H1 (cell line): ENCODE measurements around the gene ARHGAP24. TPM values are rescaled to one million over a fixed set of nuclear protein-coding genes. Genes with fewer than 3 reads are reported as not detected.

Experiments used
- CTCF ChIA-PET: fragments of 300-600 bp; sonication (Branson Sonifier 250); formaldehyde crosslinking; loops from one replicate; lab custom pipeline; 2021; ENCODE audit not compliant: partially characterized antibody; lab: Charles Lee
- POLR2A ChIA-PET: fragments of 300-600 bp; sonication (Branson Sonifier 250); formaldehyde crosslinking; loops from one replicate; lab custom pipeline; 2021; ENCODE audit warnings: inconsistent platforms; ENCODE audit not compliant: partially characterized antibody; lab: Charles Lee
- DNase-seq, 2 experiments: peaks; one replicate each; pipeline versions ENCODE4 v3.0.0 to v3.0.0-alpha.2; 2010 to 2022; ENCODE audit warnings: low spot score in 2 of 2, low read depth in 1 of 2, mixed read lengths in 1 of 2
- FAIRE-seq: peaks from 2 replicates; lab custom pipeline; 2011; peaks lifted over from hg19 to GRCh38; lab: Jason Lieb, UNC
- H2AFZ ChIP-seq: 2 replicates; pipeline ENCODE4 v1.8.1; 2012; ENCODE audit warnings: low read length, inconsistent platforms
- H2AK5ac ChIP-seq: 2 replicates; pipeline ENCODE4 v1.6.1; 2013; ENCODE audit warnings: low read depth, low read length
- H2BK120ac ChIP-seq: replicated peaks from 2 replicates; pipeline ENCODE3; 2013; ENCODE audit warnings: low read depth, low read length, inconsistent platforms
- H2BK12ac ChIP-seq: 2 replicates; pipeline ENCODE4 v1.6.1; 2013; ENCODE audit warnings: low read depth, low read length
- H2BK15ac ChIP-seq: 2 replicates; pipeline ENCODE4 v1.6.1; 2013; ENCODE audit warnings: low read length
- H2BK20ac ChIP-seq: 2 replicates; pipeline ENCODE4 v1.6.1; 2013; ENCODE audit warnings: low read length
- H2BK5ac ChIP-seq: 2 replicates; pipeline ENCODE4 v1.6.1; 2013; ENCODE audit warnings: low read depth, low read length
- H3K14ac ChIP-seq: 2 replicates; pipeline ENCODE4 v1.6.1; 2013; ENCODE audit warnings: inconsistent platforms; ENCODE audit not compliant: insufficient read length
- H3K18ac ChIP-seq: 2 replicates; pipeline ENCODE4 v1.6.1; 2013; ENCODE audit warnings: low read length; ENCODE audit errors: extremely low read depth
- H3K23ac ChIP-seq: 2 replicates; pipeline ENCODE4 v1.6.1; 2013; ENCODE audit warnings: inconsistent platforms; ENCODE audit not compliant: insufficient read length
- H3K23me2 ChIP-seq: 2 replicates; pipeline ENCODE4 v1.6.1; 2013; ENCODE audit warnings: low read depth, low read length
- H3K27ac ChIP-seq: 2 replicates; pipeline ENCODE4 v1.6.1; 2011; ENCODE audit warnings: low read depth, low read length, inconsistent platforms
- H3K27me3 ChIP-seq, 4 experiments: replicated peaks in 1 of 4; 1 replicate in 1 of 4; 2 replicates in 3 of 4; pipeline versions ENCODE4 v1.6.1 to v1.8.1; 2011 to 2013; ENCODE audit warnings: low read length in 3 of 4, mild to moderate bottlenecking in 3 of 4, inconsistent platforms in 2 of 4, mixed read lengths in 2 of 4, moderate library complexity in 1 of 4; ENCODE audit not compliant: control insufficient read depth in 3 of 4, insufficient read depth in 3 of 4; ENCODE audit errors: extremely low read depth in 1 of 4
- H3K36me3 ChIP-seq, 4 experiments: 2 replicates each; pipeline versions ENCODE4 v1.6.1 to v1.8.1; 2011 to 2013; ENCODE audit warnings: mild to moderate bottlenecking in 4 of 4, low read length in 3 of 4, moderate library complexity in 2 of 4, control low read depth in 1 of 4, inconsistent platforms in 1 of 4; ENCODE audit not compliant: insufficient read depth in 4 of 4, control insufficient read depth in 2 of 4
- H3K4ac ChIP-seq: replicated peaks from 2 replicates; pipeline ENCODE3; 2013; ENCODE audit warnings: low read length, low read depth, mixed read lengths, inconsistent platforms; ENCODE audit not compliant: insufficient read length
- H3K4me1 ChIP-seq, 4 experiments: replicated peaks in 1 of 4; 1 replicate in 1 of 4; 2 replicates in 3 of 4; pipeline versions ENCODE4 v1.6.1 to v1.8.1; 2011 to 2013; ENCODE audit warnings: low read length in 3 of 4, inconsistent platforms in 2 of 4, mixed read lengths in 1 of 4; ENCODE audit not compliant: insufficient read depth in 4 of 4, control insufficient read depth in 3 of 4
- H3K4me2 ChIP-seq, 2 experiments: 2 replicates each; pipeline versions ENCODE4 v1.6.1 to v1.8.1; 2011 to 2013; ENCODE audit warnings: low read depth in 2 of 2, low read length in 2 of 2, control low read depth in 1 of 2, inconsistent platforms in 1 of 2, mild to moderate bottlenecking in 1 of 2; ENCODE audit not compliant: insufficient read depth in 1 of 2
- H3K4me3 ChIP-seq, 4 experiments: fragments of 200-600, 300-600 bp in 1 of 4; sonication (generic), shearing (Covaris generic), sonication (Bioruptor Twin) in 1 of 4; 2 replicates each; pipeline versions ENCODE4 v1.5.1 to v1.8.1; 2011 to 2016; ENCODE audit warnings: low read length in 4 of 4, low read depth in 3 of 4, control low read depth in 2 of 4, inconsistent platforms in 2 of 4, mild to moderate bottlenecking in 2 of 4, mixed read lengths in 1 of 4, moderate library complexity in 1 of 4; ENCODE audit not compliant: insufficient read depth in 2 of 4; ENCODE audit errors: extremely low read depth in 1 of 4
- H3K56ac ChIP-seq: replicated peaks from 2 replicates; pipeline ENCODE3; 2013; ENCODE audit warnings: low read depth, mild to moderate bottlenecking, mixed read lengths, low read length, inconsistent platforms; ENCODE audit not compliant: insufficient read length
- H3K79me1 ChIP-seq: 2 replicates; pipeline ENCODE4 v1.6.1; 2013; ENCODE audit warnings: low read depth, low read length, control low read depth
- H3K79me2 ChIP-seq, 2 experiments: 2 replicates each; pipeline versions ENCODE4 v1.6.1 to v1.8.1; 2012 to 2013; ENCODE audit warnings: low read length in 2 of 2, mild to moderate bottlenecking in 2 of 2, inconsistent platforms in 1 of 2; ENCODE audit not compliant: insufficient read depth in 2 of 2, control insufficient read depth in 1 of 2
- H3K9ac ChIP-seq, 4 experiments: replicated peaks in 1 of 4; 1 replicate in 1 of 4; 2 replicates in 3 of 4; pipeline versions ENCODE4 v1.6.1 to v1.8.1; 2011 to 2013; ENCODE audit warnings: low read depth in 3 of 4, low read length in 3 of 4, control low read depth in 2 of 4, mild to moderate bottlenecking in 2 of 4, moderate library complexity in 2 of 4, inconsistent platforms in 1 of 4; ENCODE audit errors: extremely low read depth in 1 of 4
- H3K9me3 ChIP-seq, 2 experiments: 2 replicates each; pipeline versions ENCODE4 v1.6.1 to v1.8.1; 2012 to 2013; ENCODE audit warnings: mild to moderate bottlenecking in 2 of 2, moderate library complexity in 2 of 2, control low read depth in 1 of 2, inconsistent platforms in 1 of 2, low read depth in 1 of 2, low read length in 1 of 2, mixed read lengths in 1 of 2; ENCODE audit not compliant: insufficient read depth in 2 of 2
- H4K20me1 ChIP-seq, 2 experiments: replicated peaks in 1 of 2; 2 replicates each; pipeline versions ENCODE3 to v1.8.1; 2011 to 2013; ENCODE audit warnings: inconsistent platforms in 2 of 2, low read length in 2 of 2, mild to moderate bottlenecking in 1 of 2; ENCODE audit not compliant: insufficient read depth in 2 of 2, control insufficient read depth in 1 of 2
- H4K5ac ChIP-seq: 2 replicates; pipeline ENCODE4 v1.6.1; 2013; ENCODE audit warnings: low read length, low read depth, mixed read lengths, inconsistent platforms; ENCODE audit not compliant: insufficient read length
- H4K8ac ChIP-seq: 2 replicates; pipeline ENCODE4 v1.8.0; 2013; ENCODE audit warnings: mild to moderate bottlenecking, moderate library complexity, low read length, inconsistent platforms; ENCODE audit not compliant: insufficient read depth; ENCODE audit errors: extremely low read depth
- H4K91ac ChIP-seq: replicated peaks from 2 replicates; pipeline ENCODE3; 2013; ENCODE audit warnings: low read length, mixed read lengths, inconsistent platforms; ENCODE audit not compliant: insufficient read length
- BACH1 ChIP-seq: IDR thresholded peaks from 2 replicates; pipeline ENCODE4 v1.6.1; 2012; ENCODE audit warnings: low read length, improper control_type of control experiment
- BCL11A ChIP-seq, 2 experiments: IDR thresholded peaks; one replicate each; pipeline ENCODE4 v1.6.1; 2011; ENCODE audit warnings: low read depth in 2 of 2, low read length in 2 of 2, mild to moderate bottlenecking in 2 of 2
- CHD2 ChIP-seq: IDR thresholded peaks from 2 replicates; pipeline ENCODE4 v1.6.1; 2012; ENCODE audit warnings: low read length, improper control_type of control experiment
- JUND ChIP-seq: IDR thresholded peaks from 2 replicates; pipeline ENCODE4 v1.6.1; 2011; ENCODE audit warnings: mild to moderate bottlenecking, improper control_type of control experiment, low read length
- TBP ChIP-seq: IDR thresholded peaks from 2 replicates; pipeline ENCODE4 v1.6.1; 2011; ENCODE audit warnings: low read depth, low read length, improper control_type of control experiment
- TCF12 ChIP-seq: IDR thresholded peaks from 2 replicates; pipeline ENCODE4 v1.6.1; 2011; ENCODE audit warnings: low read depth, mild to moderate bottlenecking, low read length
- WGBS, 2 experiments: shearing (Covaris generic) in 1 of 2; methylation state at CpG; one replicate each; pipeline versions ENCODE4 v1.1.6 to v1.1.7; 2013 to 2015; ENCODE audit warnings: low lambda C conversion rate in 2 of 2, mixed read lengths in 2 of 2, inconsistent platforms in 1 of 2, low coverage in 1 of 2, missing lambda C conversion rate in 1 of 2; ENCODE audit not compliant: insufficient replicate concordance in 2 of 2, insufficient coverage in 1 of 2, insufficient read length in 1 of 2; ENCODE audit errors: extremely low coverage in 1 of 2, missing lambda C conversion rate in 1 of 2; 5-methylcytosine and 5-hydroxymethylcytosine counted together
- polyA plus RNA-seq, 7 experiments: library from polyadenylated mRNA; depleted of rRNA in 3 of 7; stranded (reverse) in 5 of 7; unstranded in 2 of 7; fragments of >200 nt in 5 of 7; fragments of 200-250 nt in 2 of 7; gene quantifications; 1 replicate in 5 of 7; 2 replicates in 1 of 7; 4 replicates in 1 of 7; pipeline versions ENCODE4 v1.2.1 to v1.2.3, GENCODE V29; 2011 to 2013; ENCODE audit warnings: missing spikeins in 2 of 7, mixed read lengths in 2 of 7
- total RNA-seq: library from RNA; stranded (reverse); fragmentation: NEBNext Ultra II Directional; extraction: Animal tissue kit (Norgen Biotek cat#: 25700); gene quantifications from 2 replicates; pipeline ENCODE4 v1.2.1, GENCODE V29; 2021

Gene ARHGAP24
- total and polyA plus RNA-seq, 2 of the 8 experiments (the other 6 are each of a cell fraction or from before 2014, with no cell fraction given), result 0.08 to 0.50 TPM

DNA sequence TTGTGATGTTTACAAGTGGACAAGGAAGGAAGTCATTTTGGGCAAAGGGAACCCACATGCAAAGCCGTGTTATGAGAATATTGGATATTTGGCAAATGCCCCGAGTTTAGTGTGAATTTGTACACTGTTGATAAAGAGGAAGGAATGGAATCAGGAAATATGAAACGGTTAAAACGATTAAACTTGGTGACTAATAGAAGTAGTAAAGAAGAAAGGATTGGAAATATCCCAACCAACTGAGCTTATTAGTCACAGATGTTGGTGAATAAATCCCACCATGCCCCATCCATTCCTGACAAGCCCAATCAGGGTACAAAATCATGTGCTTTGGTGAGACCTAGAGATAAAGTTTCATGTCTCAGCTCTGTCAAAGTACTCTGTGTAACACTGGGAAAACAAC is 22.0 kb downstream of the ARHGAP24 start:
- H3K56ac ChIP-seq, result no peak overlapping the region
- DNase-seq (no peak), FAIRE-seq (no peak)
- H3K14ac ChIP-seq, result no peak overlapping the region
- no peaks in the 10 kb centered on the region for H3K79me1 ChIP-seq
- no peak overlapping the region for H3K18ac ChIP-seq
- POLR2A ChIA-PET, result no interaction called here
- no peaks in the 10 kb centered on the region for H4K20me1 ChIP-seq
- H2BK12ac ChIP-seq, result no peak overlapping the region
- H3K9ac ChIP-seq, result no peak overlapping the region
- H3K27me3 ChIP-seq, result no peaks in the 10 kb centered on the region
- no peak overlapping the region for H3K4ac ChIP-seq
- H4K8ac ChIP-seq, result no peak overlapping the region
- H2AK5ac ChIP-seq, result no peak overlapping the region
- no peak for TF ChIP-seq BACH1
- no peak for TF ChIP-seq BCL11A (IDR thresholded peaks at IDR 0.05; ENCODE audit: low read depth in 2 of 2, low read length in 2 of 2)
- no peak for TF ChIP-seq JUND
- no peak for TF ChIP-seq TCF12
- TF ChIP-seq TBP, result no peak
- TF ChIP-seq CHD2, result no peak
- TF ChIP-seq, all 59 proteins: peak for 0
- Histone ChIP-seq H2BK15ac (no peak overlapping the region), H4K5ac (no peak overlapping the region), H2BK20ac (no peak overlapping the region), H2BK120ac (no peak overlapping the region), H3K23me2 (no peaks in the 10 kb centered on the region; the same call in 1 of the 2 replicates), H3K36me3 (no peaks in the 10 kb centered on the region), H3K9me3 (no peaks in the 10 kb centered on the region), H3K4me3 (no peak overlapping the region), H4K91ac (no peak overlapping the region), H2BK5ac (no peak overlapping the region), H3K4me2 (no peak overlapping the region), H3K4me1 (no peaks in the 10 kb centered on the region), H3K23ac (no peak overlapping the region), H3K79me2 (no peaks in the 10 kb centered on the region), H2AFZ (no peak overlapping the region), H3K27ac (no peak overlapping the region)
- CTCF ChIA-PET, result interaction anchor here (1.0 kb wide), 1 partner anchor 29 kb away, joined by 4 read pairs; no protein-coding TSS in a partner anchor
- 83% methylated on average over 4 of the region's 4 CpGs; no CpG with 5 or more reads in 1 of the 2 experiments for WGBS, 2 experiments
